HEK293 (cell line): ENCODE measurements around the gene C16orf78.

Experiments used
- PRDM4 ChIP-seq: fragments of 450-650 bp; formaldehyde crosslinking; IDR thresholded peaks from 2 replicates; pipeline ENCODE4 v1.5.1; 2017; ENCODE audit warnings: missing biosample characterization, missing genetic modification characterization
- ZNF366 ChIP-seq: fragments of 450-650 bp; formaldehyde crosslinking; conservative IDR thresholded peaks from 2 replicates; pipeline ENCODE4 v1.5.1; 2016; ENCODE audit warnings: missing biosample characterization, missing genetic modification characterization

GRCh38 chr16:49352892-49353291 is 20.7 kb upstream of the C16orf78 start:
- TF ChIP-seq ZNF366 (tag by site-specific recombination) (no peak), PRDM4 (no peak)
